GM12878 (cell line): ENCODE measurements around the gene USP4. TPM values are rescaled to one million over a fixed set of nuclear protein-coding genes. Genes with fewer than 3 reads are reported as not detected.

Experiments
- ATAC-seq: fragments of 200-7000 bp; cut with Tn5 transposase; 3 replicates; pipeline ENCODE4 v1.9.1; 2020; ENCODE audit warnings: mild to moderate bottlenecking, moderate library complexity
- BruUV-seq: library from RNA; stranded (reverse); fragments of 400-500 nt; replicated peaks from 2 replicates; lab custom pipeline; 2021; lab: Mats Ljungman, UMichigan
- CTCF ChIA-PET: fragments of 300-600 bp; sonication (Branson Sonifier 250); formaldehyde crosslinking; extraction: SDS; loops from one replicate; lab custom pipeline; 2021; ENCODE audit warnings: inconsistent platforms; lab: Yijun Ruan, JAX
- POLR2A ChIA-PET: fragments of 350-600 bp; formaldehyde crosslinking; extraction: SDS; loops from one replicate; lab custom pipeline; 2021; ENCODE audit warnings: inconsistent platforms; lab: Charles Lee
- RAD21 ChIA-PET: fragments of 300-600 bp; sonication (Branson Sonifier 250); formaldehyde crosslinking; loops from one replicate; lab custom pipeline; 2023; ENCODE audit warnings: antibody characterized with exemption; ENCODE audit not compliant: unreplicated experiment; lab: Charles Lee
- SMC1A ChIA-PET: fragments of 300-600 bp; sonication (Branson Sonifier 250); formaldehyde crosslinking; loops from one replicate; lab custom pipeline; 2023; ENCODE audit not compliant: unreplicated experiment, uncharacterized antibody; lab: Charles Lee
- DNase-seq: peaks from one replicate; pipeline ENCODE4 v3.0.0-alpha.2; 2011; ENCODE audit warnings: low read depth, low spot score
- FAIRE-seq: peaks from 3 replicates; lab custom pipeline; 2011; peaks lifted over from hg19 to GRCh38; lab: Jason Lieb, UNC
- H2AFZ ChIP-seq: 2 replicates; pipeline ENCODE4 v1.6.0; 2011; ENCODE audit warnings: low read depth, low read length, control low read depth; ENCODE audit not compliant: control insufficient read depth
- H3K27ac ChIP-seq: 2 replicates; pipeline ENCODE4 v1.5.1; 2011; ENCODE audit warnings: control low read depth; ENCODE audit not compliant: control insufficient read depth, insufficient read depth
- H3K27me3 ChIP-seq, 2 experiments: replicated peaks in 1 of 2; 2 replicates each; pipeline versions ENCODE4 v1.6.0 to v1.6.1; 2011; ENCODE audit warnings: low read length in 1 of 2; ENCODE audit not compliant: control insufficient read depth in 2 of 2, insufficient read depth in 2 of 2
- H3K36me3 ChIP-seq, 2 experiments: 2 replicates each; pipeline ENCODE4 v1.5.1; 2011; ENCODE audit warnings: low read length in 1 of 2; ENCODE audit not compliant: control insufficient read depth in 2 of 2, insufficient read depth in 2 of 2
- H3K4me1 ChIP-seq: 2 replicates; pipeline ENCODE4 v1.6.1; 2011; ENCODE audit warnings: mild to moderate bottlenecking, low read length, moderate library complexity, mixed read lengths; ENCODE audit not compliant: control insufficient read depth, insufficient read depth
- H3K4me2 ChIP-seq: 2 replicates; pipeline ENCODE4 v1.6.0; 2011; ENCODE audit warnings: control low read depth; ENCODE audit not compliant: control insufficient read depth, insufficient read depth
- H3K4me3 ChIP-seq: fragments of 200-600 bp; sonication (generic); 2 replicates; pipeline ENCODE4 v1.5.1; 2016
- H3K79me2 ChIP-seq: 2 replicates; pipeline ENCODE4 v1.6.0; 2011; ENCODE audit warnings: low read length; ENCODE audit not compliant: control insufficient read depth, insufficient read depth
- H3K9ac ChIP-seq: 2 replicates; pipeline ENCODE4 v1.8.0; 2011; ENCODE audit warnings: low read length, control low read depth, mixed read lengths; ENCODE audit not compliant: control insufficient read depth, insufficient read depth
- H3K9me3 ChIP-seq: replicated peaks from 3 replicates; pipeline ENCODE4 v1.5.1; 2011; ENCODE audit warnings: mild to moderate bottlenecking, low read length; ENCODE audit not compliant: control insufficient read depth, insufficient read depth
- H4K20me1 ChIP-seq: 2 replicates; pipeline ENCODE4 v1.6.0; 2011; ENCODE audit not compliant: control insufficient read depth, insufficient read depth
- CHD2 ChIP-seq: IDR thresholded peaks from 2 replicates; pipeline ENCODE4 v1.6.1; 2011; ENCODE audit warnings: low read depth, low read length, improper control_type of control experiment, borderline replicate concordance
- CREM ChIP-seq: IDR thresholded peaks from 2 replicates; pipeline ENCODE4 v1.6.1; 2014; ENCODE audit warnings: antibody characterized with exemption, low read depth
- CUX1 ChIP-seq: IDR thresholded peaks from 2 replicates; pipeline ENCODE4 v1.6.1; 2012; ENCODE audit warnings: improper control_type of control experiment, low read depth, low read length; ENCODE audit not compliant: insufficient replicate concordance
- KLF5 ChIP-seq: fragments of 450-650 bp; IDR thresholded peaks from 2 replicates; pipeline ENCODE4 v1.6.1; 2014; ENCODE audit warnings: mild to moderate bottlenecking; ENCODE audit not compliant: partially characterized antibody
- PAX8 ChIP-seq: fragments of 450-650 bp; IDR thresholded peaks from 2 replicates; pipeline ENCODE4 v1.6.1; 2017; ENCODE audit warnings: mild to moderate bottlenecking, moderate library complexity
- RB1 ChIP-seq: fragments of 450-650 bp; formaldehyde crosslinking; IDR thresholded peaks from 2 replicates; pipeline ENCODE4 v1.6.1; 2017; ENCODE audit warnings: mild to moderate bottlenecking, borderline replicate concordance
- SMAD1 ChIP-seq: fragments of 450-650 bp; IDR thresholded peaks from 2 replicates; pipeline ENCODE4 v1.6.1; 2018; ENCODE audit warnings: mild to moderate bottlenecking, low read depth; ENCODE audit not compliant: partially characterized antibody
- SMC3 ChIP-seq: IDR thresholded peaks from 2 replicates; pipeline ENCODE4 v1.6.1; 2011; ENCODE audit warnings: low read length, improper control_type of control experiment, borderline replicate concordance
- TBL1XR1 ChIP-seq: IDR thresholded peaks from 2 replicates; pipeline ENCODE4 v1.6.1; 2012; ENCODE audit warnings: low read depth, low read length, improper control_type of control experiment
- WGBS: methylation state at CpG from one replicate; pipeline ENCODE4 v1.1.6; 2016; ENCODE audit warnings: low lambda C conversion rate; ENCODE audit not compliant: insufficient replicate concordance, insufficient coverage; ENCODE audit errors: missing lambda C conversion rate; 5-methylcytosine and 5-hydroxymethylcytosine counted together
- in situ Hi-C: fragments of 300-500 bp; cut with MboI; formaldehyde crosslinking; loops from 9 replicates; pipeline ENCODE4 v1.14.3; 2018; ENCODE audit warnings: mixed read lengths
- intact Hi-C: fragments of 100-400 bp; cut with micrococcal nuclease; formaldehyde crosslinking; loops from one replicate; pipeline ENCODE4 v1.14.2; 2022; ENCODE audit not compliant: unreplicated experiment
- polyA plus RNA-seq, 11 experiments: library from polyadenylated mRNA; depleted of rRNA in 4 of 11; unstranded in 6 of 11; stranded (reverse) in 5 of 11; fragments of >200 nt; fragmentation: Nextera tagmentation in 4 of 11; fragmentation: Illumina TruSeq in 1 of 11; extraction: Ambion mirVana in 4 of 11; extraction: Trizol in 1 of 11; gene quantifications; 1 replicate in 1 of 11; 2 replicates in 10 of 11; pipeline versions ENCODE4 v1.2.1 to v1.2.3, GENCODE V29; 2011 to 2016; ENCODE audit warnings: inconsistent platforms in 2 of 11, missing spikeins in 2 of 11, low read depth in 1 of 11
- total RNA-seq, 4 experiments: library from RNA; depleted of rRNA in 3 of 4; stranded (reverse); fragments of >200 nt in 3 of 4; fragmentation: Illumina TruSeq in 1 of 4; extraction: Trizol in 1 of 4; gene quantifications; 2 replicates each; pipeline versions ENCODE4 v1.2.1 to v1.2.3, GENCODE V29; 2013 to 2021

The USP4 gene
- total and polyA plus RNA-seq, 10 of the 15 experiments (the other 5 are each of a cell fraction or from before 2014, with no cell fraction given), result 26.5 to 77.1 (median 66.0) TPM

GRCh38 chr3:49339581-49339940, 292 bp downstream of the USP4 start:
- intact Hi-C loops, result no loop called here
- WGBS, result 0% methylated on average over 17 of the region's 17 CpGs
- SMC1A ChIA-PET, result interaction anchor here (0.6 to 3.0 kb wide), 23 partner anchors 9 to 137 kb away, joined by 3 to 34 read pairs (median 4); partner anchors contain the start of genes DAG1, GPX1, NICN1 and RHOA
- in situ Hi-C loops, result no loop called here
- Histone ChIP-seq H3K9ac (peak overlapping the region; percentile 92), H3K4me3 (peak overlapping the region; percentile 89), H3K27ac (peak overlapping the region; percentile 98), H3K79me2 (peaks cover 51% of the 10 kb centered on the region), H4K20me1 (no peaks in the 10 kb centered on the region), H3K4me1 (peaks cover 36% of the 10 kb centered on the region), H3K4me2 (peak overlapping the region; percentile 77), H3K27me3 (no peaks in the 10 kb centered on the region), H2AFZ (peak overlapping the region; percentile 55), H3K36me3 (peaks cover 2 to 7% of the 10 kb centered on the region in 2 experiments), H3K9me3 (no peaks in the 10 kb centered on the region)
- RAD21 ChIA-PET, result interaction anchor here (0.6 to 2.9 kb wide), 22 partner anchors 9 to 320 kb away, joined by 3 to 64 read pairs (median 8); partner anchors contain the start of genes DAG1, GPX1, KLHDC8B and NICN1
- BruUV-seq, result no TSS peak
- DNase-seq (no peak), FAIRE-seq (no peak), ATAC-seq (peak; percentile 5; the same call in 2 of the 3 replicates)
- TF ChIP-seq KLF5, result no peak
- 0 out of 2 replicates have a peak, but pooled peaks have one; percentile 1 for TF ChIP-seq SMC3
- CTCF ChIA-PET, result interaction anchor here (0.6 to 4.8 kb wide), 29 partner anchors 10 to 1046 kb away, joined by 3 to 73 read pairs (median 6); partner anchors contain the start of genes DAG1, GPX1, KLHDC8B and MON1A
- POLR2A ChIA-PET, result interaction anchor here (0.7 to 3.0 kb wide), 21 partner anchors 9 to 332 kb away, joined by 3 to 40 read pairs (median 7); partner anchors contain the start of genes DAG1, GPX1, NICN1 and QRICH1

GRCh38 chr3:49333916-49334633, 5.8 kb downstream of the USP4 start:
- no peaks in the 10 kb centered on the region for H3K27me3 ChIP-seq
- RAD21 ChIA-PET, result interaction anchor here (1.5 kb wide), 1 partner anchor 115 kb away, joined by 3 read pairs; no protein-coding TSS in a partner anchor
- SMC1A ChIA-PET, result interaction anchor here (1.2 to 1.5 kb wide), 4 partner anchors 9 to 115 kb away, joined by 3 to 5 read pairs (median 3); partner anchors contain the start of gene NICN1
- intact Hi-C loops (no loop called here), in situ Hi-C loops (no loop called here)
- H3K9ac ChIP-seq, result no peak overlapping the region
- no peaks in the 10 kb centered on the region for H4K20me1 ChIP-seq
- H2AFZ ChIP-seq, result no peak overlapping the region
- H3K9me3 ChIP-seq, result no peaks in the 10 kb centered on the region
- POLR2A ChIA-PET, result interaction anchor here (0.6 to 0.7 kb wide), 3 partner anchors 9 to 225 kb away, joined by 4 to 5 read pairs (median 4); partner anchors contain the start of gene DAG1
- DNase-seq (no peak), ATAC-seq (no peak), FAIRE-seq (no peak)
- no peak overlapping the region for H3K27ac ChIP-seq
- no peak overlapping the region for H3K4me3 ChIP-seq
- no TSS peak for BruUV-seq
- H3K36me3 ChIP-seq, result peaks cover 5 to 25% of the 10 kb centered on the region in 2 experiments
- 89% methylated on average over 5 of the region's 5 CpGs for WGBS
- CTCF ChIA-PET, result interaction anchor here (0.7 to 1.6 kb wide), 5 partner anchors 27 to 933 kb away, joined by 3 to 7 read pairs (median 4); partner anchors contain the start of gene KLHDC8B
- no peaks in the 10 kb centered on the region for H3K4me1 ChIP-seq
- H3K4me2 ChIP-seq, result no peak overlapping the region
- H3K79me2 ChIP-seq, result peaks cover 35% of the 10 kb centered on the region
- no peak for TF ChIP-seq CHD2
- TF ChIP-seq RB1, result no peak
- no peak for TF ChIP-seq CREM
- TF ChIP-seq CUX1, result no peak
- no peak for TF ChIP-seq SMAD1
- TF ChIP-seq PAX8, result no peak
- TF ChIP-seq TBL1XR1, result no peak
